GM19240 (cell line): Measurements from ENCODE around the gene NEGR1.

Source experiments
- DNase-seq: peaks from one replicate; pipeline ENCODE4 v3.0.0; 2011; ENCODE audit warnings: low spot score; ENCODE audit not compliant: insufficient read length

Gene NEGR1

DNA sequence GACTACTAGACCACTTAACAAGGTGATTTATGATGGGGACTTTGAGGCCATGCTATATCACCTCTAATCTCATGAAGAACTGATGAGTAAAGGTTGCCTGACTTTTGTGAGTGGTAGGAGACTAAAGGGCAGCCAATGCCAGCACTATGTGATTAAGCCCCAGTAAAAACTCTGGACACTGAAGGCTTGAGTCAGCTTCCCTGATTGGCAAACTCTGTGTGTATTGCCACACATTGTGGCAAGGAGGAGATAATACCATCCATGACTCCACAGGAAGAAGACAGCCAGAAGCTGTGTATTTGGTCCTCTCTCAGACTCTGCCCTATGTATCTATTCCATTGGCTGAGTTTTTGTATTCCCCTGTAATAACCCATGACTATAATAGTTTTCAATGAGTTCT, 788.2 kb downstream of the NEGR1 start:
- DNase-seq = no peak

DNA sequence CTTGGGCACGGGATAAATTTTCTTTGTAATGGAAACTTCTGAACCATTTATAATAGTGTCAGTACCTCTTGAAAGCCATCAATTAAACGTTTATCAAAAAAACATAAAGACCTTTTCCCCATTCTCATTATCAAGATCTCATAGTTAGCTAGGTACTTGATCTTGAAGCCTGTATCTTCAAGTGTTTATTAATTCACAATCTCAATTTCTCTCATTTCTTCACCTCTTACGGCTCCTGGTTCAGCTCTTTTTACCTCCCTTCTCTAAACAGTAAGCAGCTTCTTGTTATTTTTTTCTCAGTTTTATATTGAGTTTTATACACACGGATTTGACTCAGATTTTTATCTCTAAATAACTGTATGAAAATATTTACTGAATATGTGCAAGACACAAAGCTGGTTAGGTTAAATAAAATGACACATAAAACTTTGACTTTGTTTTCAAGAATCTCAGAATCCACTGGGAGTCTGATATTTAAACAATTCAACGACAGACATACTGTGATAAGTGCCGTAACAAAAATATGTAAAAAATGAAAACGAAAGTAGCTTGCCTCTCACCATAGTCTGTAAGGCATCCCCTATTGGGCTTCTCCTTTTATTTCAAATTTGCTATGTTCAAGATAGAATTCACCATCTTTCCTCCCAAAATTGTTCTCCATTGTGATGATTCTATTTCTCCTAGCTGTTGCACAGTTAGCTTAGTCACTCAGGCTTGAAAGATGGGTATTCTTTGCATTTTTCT, 789.9 kb downstream of the NEGR1 start:
- DNase-seq = no peak

DNA sequence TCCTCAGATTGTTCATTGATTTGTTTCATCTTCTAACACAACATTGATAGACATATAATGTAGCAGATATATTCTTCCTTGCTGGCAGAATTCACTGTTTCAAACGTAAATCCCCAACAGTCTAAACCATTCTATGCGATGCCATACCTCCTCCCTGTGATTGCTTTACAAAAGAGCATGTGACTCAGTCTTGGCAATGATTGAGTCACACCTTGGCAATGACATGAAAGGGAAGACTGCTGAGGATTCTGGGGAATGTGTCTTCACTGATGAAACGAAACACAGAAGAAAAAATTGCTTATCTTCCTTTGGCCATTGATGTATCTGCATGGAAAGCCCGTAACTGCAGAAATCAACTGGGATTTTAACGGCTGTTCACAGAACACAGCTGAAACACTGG, 791.9 kb downstream of the NEGR1 start:
- DNase-seq = no peak

DNA sequence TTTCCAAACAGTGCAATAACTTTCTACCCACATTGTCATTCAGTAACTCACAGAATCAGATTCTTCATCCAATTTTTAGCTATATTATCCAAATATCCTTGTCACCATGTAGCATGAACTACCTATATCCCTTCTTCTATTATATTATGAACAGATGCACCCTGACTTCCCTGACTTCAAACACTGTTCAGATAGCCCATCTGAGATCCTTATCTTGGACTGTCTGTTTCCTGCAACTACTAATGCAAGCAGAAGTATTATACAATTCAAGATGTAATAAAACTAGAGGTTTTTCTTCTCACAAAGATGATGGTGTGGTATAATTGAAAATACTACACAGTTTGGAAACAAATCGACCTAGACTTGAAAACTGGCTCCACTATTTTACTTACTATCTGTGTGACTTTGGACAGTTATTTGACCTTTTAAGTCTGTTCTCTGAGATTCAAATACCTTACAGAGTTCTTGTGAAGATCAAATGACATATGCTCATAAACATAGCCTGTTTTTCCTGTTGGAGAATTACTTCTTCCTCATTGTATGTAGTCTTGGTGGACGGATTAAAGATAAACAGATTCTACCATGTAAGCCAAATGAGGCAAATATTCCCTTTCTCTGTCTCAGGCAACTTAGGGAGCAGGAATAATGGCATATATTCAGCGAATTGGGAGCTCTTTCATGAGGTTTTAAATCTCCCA, 793.6 kb downstream of the NEGR1 start:
- no peak for DNase-seq

DNA sequence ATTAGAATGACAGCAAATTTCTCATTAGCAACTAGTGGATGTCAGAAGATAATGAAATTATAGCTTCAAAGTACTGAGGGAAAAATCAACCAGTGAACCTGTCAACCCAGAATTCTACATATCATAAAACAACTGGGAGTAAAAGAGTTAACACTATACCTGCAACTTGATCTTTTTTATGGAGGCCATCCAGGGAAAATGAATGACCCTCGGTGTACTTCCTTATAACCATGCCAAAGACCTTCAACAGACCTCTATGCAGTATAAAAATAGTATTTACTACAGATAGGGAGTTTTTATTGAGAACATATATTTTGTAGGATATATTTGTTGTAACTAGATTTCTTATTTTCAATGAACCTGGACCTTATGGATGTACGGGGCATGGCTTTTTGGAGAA, 809.0 kb downstream of the NEGR1 start:
- no peak for DNase-seq

DNA sequence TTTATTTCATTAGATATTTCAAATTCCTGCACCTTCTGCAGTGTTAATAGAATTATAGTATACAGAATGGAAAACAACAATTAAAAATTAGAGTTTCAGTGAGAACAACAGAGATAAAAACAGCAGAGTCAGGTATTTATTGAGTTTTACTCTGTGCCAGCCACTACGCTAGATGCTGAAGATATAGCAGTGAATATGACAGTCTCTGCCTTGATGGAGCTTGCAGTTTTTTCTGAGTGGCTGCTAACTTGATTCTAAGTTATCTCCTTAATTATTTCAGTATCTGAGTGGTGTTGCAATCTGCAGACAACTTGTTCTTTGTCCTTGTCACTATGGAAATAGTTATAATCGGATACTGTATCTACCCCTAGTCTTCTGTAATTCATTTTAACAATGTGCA, 817.2 kb downstream of the NEGR1 start:
- DNase-seq = no peak

DNA sequence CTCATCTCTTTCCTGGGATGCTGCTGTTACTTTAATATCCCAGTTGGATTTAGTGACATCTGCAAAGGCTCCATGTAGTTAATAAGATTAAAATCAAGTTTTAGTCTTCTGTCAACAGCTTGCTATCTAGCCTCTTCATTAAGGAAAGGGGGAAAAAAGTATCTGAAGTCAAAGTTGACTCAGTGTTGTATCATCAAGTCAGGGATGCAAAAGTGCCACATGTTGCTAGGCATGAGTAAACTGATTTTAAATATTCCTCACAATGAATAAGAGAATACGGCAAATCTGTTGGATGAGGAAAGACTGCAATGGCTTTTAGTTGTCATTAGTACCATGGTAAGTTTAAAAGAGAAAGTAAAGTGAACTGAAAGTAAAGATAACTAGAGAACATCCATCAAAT, 818.3 kb downstream of the NEGR1 start:
- DNase-seq = no peak

DNA sequence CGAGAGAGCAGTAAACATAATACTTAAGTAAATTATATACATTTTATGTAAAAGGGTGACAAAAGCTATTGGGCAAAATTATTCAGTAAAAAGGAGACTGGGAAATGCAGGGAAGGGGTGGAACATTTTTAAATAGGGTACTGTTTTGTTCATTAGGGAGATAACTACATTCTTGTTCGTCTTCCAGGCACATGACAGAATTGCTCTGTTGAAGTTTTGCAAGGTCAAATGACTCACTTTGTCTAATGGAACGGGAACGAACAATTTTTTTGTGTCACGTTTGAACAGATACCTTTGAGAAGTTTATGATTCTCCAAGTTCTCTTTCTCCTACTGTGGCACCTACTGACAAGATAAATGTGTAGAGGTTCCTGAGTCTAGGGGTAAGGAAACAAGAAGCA, 819.2 kb downstream of the NEGR1 start:
- DNase-seq = no peak

DNA sequence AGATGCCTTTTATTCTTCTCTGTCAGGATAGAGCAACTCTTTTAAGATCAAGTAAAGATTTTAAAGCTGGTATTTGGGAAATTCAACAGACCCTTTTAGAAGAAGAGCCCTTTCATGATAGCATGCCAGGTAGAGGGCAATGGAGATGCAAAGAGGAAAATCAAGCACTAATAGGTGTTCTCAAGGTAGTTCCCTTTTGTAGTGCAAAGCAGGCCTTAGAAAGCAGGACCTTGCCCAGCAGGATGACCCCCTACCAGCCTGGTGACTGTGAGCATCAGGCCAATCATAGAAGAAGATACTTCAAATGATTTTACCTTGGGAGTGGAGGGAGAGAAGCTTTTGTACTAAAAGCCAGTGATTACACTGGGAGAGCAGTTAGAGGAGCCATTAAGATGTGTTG, 820.1 kb downstream of the NEGR1 start:
- DNase-seq = no peak

DNA sequence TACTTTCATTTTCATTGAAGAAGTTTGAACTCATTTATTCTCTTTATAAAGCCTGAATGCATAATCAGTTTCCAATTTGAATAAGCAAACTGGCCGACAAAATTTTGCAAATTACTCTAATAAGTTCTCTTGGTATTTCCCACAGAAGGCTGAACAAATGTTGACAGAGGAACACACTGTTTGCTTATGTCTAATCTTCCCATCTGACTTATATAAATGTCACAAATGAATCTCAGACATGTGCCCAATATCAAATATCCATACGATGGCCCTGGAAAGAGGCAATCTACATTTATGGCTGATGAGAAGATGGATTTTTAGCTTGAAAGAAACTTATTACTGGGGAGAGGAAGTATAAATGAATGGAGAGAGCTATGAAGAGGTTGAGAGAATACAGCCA, 820.9 kb downstream of the NEGR1 start:
- no peak for DNase-seq

DNA sequence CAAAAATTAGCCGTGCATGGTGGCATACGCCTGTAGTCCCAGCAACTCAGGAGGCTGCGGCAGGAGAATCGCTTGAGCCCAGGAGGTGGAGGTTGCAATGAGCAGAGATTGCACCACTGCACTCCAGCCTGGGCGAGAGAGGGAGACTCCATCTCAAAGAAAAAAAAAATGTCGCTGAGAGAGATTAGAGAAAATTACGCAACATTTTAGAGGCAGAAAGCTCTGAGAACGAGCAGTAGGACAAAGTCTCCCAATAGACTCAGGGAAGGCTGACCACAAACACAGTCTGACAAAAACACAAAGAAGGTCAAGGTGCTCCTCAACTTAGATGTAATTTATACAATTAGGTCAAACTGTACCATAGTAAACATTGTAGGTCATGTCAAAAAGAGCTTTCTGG, 833.9 kb downstream of the NEGR1 start:
- DNase-seq = no peak

DNA sequence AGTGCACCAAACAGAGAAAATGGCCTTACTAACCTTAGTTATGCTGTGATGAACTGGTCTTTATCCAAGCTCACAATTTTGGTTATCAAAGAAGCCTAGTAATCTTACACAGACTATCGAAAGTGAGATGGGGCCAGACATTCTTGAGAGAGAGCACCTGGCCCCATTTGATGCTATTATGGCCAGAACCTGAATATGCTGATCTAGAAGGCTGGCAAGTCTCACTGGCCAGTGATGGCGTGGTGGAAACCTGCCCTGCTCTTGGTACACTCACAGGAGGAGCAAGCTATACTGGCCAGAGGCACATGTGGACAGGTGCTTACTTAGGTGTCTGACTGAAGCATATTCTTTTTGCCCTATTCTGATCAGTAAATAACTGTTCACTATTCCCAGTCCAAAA, 843.7 kb downstream of the NEGR1 start:
- no peak for DNase-seq

DNA sequence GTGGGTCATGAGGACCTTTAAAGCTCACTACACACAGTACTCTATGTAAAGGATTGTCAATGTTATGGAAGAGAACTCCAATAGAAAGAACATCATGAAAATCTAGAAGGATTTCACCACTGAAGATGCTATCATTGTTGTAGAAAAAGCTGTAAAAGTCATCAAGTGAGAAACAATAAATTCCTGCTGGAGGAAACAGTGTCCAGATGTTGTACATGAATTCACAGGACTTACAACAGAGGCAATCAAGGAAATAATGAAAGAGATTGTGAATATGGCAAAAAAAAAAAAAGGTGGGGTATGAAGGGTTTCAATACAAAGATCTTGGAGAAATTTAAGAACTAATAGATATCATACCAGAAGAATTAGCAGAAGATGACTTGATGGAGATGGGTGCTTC, 846.4 kb downstream of the NEGR1 start:
- DNase-seq = no peak

DNA sequence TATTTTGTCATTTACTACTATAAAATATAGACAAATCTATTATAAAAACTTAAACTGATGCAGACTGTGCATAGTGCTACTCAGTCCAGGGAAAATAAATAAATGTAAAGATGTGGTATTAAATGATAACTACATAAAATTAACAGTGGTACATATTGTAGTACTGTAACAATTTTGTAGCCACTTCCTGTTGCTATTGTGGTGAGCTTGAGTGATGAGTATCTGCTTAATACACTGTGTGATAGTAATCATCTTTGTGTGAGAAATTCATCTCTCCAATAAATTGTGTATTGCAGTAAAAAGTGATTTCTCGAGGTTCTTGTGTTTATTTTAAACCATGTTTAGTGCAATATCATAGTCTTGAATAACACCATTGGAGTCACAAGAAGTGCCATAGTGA, 848.1 kb downstream of the NEGR1 start:
- DNase-seq = no peak

DNA sequence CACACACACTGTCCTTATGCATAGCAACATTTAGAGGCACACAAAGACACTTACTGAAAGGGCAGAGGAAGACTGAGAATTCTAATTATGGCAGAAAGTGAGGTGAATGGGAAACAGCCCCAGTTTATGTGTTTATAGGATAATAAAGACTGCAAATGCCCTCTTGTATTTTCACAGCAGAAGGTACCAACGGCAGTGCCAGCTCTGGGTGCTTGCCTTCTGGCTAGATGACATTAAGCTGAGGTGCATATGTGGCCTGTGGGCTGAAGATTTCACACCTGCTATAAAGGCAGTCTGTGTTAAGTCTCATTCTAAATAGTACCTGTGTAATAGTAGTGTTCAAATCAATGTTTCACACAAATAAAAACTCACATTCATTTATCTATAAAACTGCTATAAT, 854.3 kb downstream of the NEGR1 start:
- no peak for DNase-seq

DNA sequence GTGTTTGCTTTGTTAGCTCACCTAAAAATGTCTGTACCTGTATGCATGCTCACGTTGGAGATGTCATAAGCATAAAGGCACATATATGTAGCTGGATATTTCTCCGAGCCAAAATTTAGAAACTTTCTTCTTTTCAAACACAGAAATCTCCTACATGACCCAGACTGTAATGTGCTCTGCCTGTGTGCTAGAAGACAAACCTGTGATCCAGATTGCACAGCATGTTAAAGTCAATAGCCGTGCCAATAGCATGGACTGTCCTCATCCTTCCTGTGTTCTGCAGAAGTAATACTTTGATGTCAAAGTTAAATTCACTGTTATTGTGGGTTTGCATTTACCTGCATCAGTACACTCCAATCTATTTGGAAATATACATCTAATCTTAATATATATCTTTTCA, 855.3 kb downstream of the NEGR1 start:
- no peak for DNase-seq

DNA sequence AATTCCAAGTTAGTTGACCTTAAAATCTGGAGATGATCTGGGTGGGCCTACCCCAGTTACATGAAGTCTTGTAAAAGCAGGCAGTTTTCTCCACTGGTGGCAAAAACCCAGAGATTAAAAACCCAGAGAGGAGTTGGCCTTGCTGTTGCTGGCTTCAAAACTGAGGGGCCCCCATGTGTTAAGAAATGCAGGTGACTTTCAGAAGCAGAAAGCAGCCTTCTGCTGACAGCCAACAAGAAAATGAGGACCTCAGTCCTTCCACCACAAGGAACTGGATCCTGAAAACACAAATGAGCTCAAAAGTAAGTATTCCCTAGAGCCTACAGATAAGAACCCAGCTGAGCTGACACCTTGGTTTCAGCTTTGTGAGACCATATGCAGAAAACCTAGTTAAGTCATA, 857.8 kb downstream of the NEGR1 start:
- no peak for DNase-seq

DNA sequence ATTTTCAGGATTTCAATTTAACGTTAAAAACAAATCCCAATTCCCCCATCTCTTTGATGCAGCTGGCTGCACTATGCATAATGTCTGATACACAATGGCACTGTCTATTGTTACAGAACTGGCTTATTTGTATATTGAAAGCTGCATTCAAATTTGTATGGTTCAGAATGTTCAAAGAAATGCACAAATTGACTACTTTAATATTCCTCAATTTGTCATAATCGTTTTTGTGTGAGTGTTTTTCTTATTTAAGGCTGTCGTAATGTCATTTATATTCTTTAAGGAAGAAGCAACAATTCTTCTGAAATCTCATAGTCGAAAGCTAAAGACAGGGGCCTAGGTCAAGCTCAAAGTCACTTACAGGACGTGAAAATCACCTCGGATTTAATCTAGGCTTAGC, 860.1 kb downstream of the NEGR1 start:
- no peak for DNase-seq

DNA sequence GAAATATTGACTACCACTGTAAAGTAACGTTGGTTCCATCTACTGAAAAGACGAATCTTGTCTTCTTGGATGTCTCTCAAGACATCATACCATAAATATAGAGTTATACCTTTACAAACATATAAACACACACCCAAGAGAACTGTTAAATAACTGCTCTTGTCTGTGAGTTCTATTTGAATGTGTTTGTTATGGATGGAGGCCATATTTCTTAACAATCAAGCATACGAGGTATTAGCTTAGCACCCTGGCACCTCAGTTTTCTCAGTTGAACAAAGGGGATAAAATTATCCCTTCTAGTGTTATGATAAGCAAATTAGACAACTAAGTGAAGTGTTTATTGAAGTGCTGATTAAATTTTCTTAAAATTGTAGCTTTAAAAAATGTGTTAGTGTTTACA, 864.9 kb downstream of the NEGR1 start:
- no peak for DNase-seq

DNA sequence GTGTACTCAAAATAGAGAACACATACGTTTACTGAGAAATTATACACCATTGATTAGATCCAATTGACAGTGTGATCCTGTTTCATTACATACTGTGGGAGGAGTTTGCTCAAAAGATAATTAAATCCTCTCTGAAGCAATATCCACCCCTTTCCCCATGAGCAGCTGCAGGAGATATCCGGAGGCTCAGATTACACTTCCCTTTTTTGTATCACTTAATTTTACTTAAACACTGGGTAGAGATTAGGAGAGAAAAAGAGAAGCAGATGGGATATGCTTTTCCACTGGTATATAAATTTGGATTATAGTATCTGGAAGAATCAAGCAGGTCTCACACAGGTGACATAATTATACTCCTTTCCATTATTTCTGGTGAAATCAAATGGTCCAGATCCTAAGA, 868.2 kb downstream of the NEGR1 start:
- no peak for DNase-seq

DNA sequence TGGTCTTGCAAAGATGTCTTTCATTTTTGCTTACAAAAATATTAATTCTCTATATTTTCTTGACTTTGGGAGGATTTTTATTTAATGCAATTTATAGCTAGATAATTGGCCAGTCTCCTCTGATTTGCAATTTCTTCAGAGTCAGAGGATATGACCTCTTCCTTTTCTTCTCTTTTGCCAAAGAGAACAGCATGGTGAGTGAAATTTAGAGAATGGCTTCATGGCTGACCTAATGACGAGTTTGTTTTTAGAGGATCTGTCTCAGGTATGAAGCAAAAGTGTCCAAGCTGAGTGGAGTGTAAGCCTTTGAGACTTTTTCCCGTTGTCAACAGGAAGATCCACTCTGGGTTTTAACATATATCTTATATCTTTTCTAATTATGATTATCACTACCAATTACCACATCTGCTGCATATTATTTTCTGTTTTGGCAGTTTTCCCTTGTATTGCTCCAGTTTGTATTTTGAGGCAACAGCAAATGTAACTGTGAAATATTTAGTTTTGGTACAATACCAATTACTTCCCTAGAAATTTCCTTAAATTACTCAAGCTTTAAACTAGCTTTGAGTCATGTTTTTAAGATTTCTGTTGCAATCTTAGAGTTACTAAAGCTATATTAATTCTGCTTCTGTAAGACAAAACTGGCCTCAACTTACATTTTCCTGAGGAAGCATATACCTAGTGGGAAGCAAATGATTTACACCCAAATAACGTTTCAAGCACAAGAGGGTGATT, 868.7 kb downstream of the NEGR1 start:
- DNase-seq = no peak

DNA sequence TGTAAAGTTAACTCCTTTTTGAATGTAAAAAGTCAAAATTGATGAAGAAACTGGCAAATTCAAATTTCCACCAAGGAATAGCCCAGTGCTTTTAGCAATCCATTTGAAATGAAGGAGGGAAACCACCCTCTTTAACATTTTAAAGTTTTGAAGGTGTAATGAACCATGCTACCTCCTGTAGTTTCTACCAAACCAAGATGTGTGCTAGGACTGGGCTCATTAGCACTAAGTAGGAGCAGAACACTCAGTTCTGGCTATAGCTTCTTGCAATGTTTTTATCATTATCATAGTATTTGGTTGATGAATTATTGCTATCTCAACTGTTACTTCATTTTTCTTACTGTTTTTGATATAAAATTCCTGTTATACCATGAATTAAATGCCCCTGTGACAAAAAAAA, 882.3 kb downstream of the NEGR1 start:
- DNase-seq = no peak

DNA sequence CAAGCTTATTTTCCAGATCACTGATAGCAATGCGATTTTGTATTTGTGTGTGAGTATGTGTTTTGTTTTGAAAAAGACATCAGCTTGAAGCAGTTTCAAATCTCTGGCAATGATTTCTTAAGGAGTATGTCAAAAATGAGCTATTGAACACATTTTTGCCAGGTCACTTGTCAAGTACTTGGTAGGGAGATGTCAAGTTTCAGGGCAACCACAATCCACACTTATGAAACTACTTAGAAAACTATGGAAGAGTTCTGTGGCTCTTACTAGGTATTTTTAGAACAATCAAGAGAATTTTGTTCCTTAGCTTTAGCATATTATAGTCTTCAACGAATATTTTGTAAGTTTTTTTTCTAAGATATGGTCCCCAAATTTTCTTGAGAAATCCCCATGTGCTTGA, 882.7 kb downstream of the NEGR1 start:
- DNase-seq = no peak
